Measurements from ENCODE around the gene TARBP1.

The TARBP1 gene

GRCh38 chr1:234342774-234343173 is 136.2 kb downstream of the TARBP1 start:
- no peaks in the 10 kb centered on the region for H3K4me1 ChIP-seq (ENCODE audit: control insufficient read depth, insufficient read depth, low read length, unreplicated experiment)
- peaks cover 8% of the 10 kb centered on the region; the same call in 1 of the 2 replicates for H3K27me3 ChIP-seq (ENCODE audit: insufficient read depth, low read length)
- no peak overlapping the region for H3K27ac ChIP-seq (ENCODE audit: low read depth, low read length)
- no peak overlapping the region for H3K4me3 ChIP-seq (ENCODE audit: low read depth, low read length)
- no peaks in the 10 kb centered on the region for H3K79me2 ChIP-seq (ENCODE audit: control insufficient read depth, insufficient read depth, low read length, unreplicated experiment)
- no peaks in the 10 kb centered on the region for H3K36me3 ChIP-seq (ENCODE audit: insufficient read depth, low read length)
- H2AFZ ChIP-seq (ENCODE audit: low read length, unreplicated experiment) = no peak overlapping the region
